Stimulated activated CD4-positive, alpha-beta T cell treated with anti-CD3 and anti-CD28 coated beads, Interleukin-1b, Interleukin-23, amount 100 ng/mL, for 24 hours (primary cell): ENCODE results near the gene ROR1.
"Not testable (repeated sequence)": the region's sequence is repeated elsewhere in the genome, so short reads cannot be mapped to it uniquely, and the experiment has no call there.

Experiments
- DNase-seq, 4 experiments: peaks; one replicate each; pipeline ENCODE4 v3.0.0-alpha.2; 2020; ENCODE audit warnings: low read depth in 4 of 4, low spot score in 1 of 4

The ROR1 gene

DNA sequence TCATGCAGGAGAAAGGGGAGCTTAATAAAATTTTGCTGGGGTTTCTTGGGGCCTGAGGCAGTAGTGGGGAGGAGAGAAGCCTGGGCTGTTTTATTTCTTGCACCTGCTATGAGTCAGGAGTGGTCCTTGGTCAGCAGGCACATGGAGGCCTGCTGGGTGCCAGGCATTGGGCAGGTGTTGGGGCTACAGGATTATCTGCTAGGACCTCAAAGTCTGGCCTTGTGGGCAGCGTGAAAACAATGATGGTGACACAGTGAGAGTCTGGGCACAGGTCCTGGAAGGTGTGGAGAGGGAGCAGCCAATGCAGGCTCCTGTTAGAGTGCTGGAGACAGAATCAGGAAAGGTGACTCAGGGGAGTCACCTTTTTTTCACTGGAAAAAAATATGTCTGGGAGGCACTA, 17.2 kb downstream of the ROR1 start:
- DNase-seq = no peak

DNA sequence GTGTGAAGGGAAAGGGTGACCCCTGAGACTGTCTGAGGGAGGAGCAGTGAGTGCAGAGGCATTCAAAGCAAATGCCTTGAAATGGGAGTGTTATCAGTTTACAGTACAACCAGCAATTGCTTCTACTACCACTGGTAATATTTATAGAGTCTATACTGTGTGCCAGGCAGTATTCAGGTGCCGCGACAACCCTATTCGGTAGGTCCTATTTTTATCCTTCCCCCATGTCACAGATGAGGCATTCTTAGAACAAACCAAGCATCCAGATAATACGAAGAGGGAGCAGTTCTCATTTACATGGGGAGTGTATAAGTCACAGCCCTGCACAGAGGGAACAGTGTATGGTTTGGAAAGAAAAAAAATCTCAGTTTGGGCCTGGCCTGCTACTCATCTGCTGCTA, 18.3 kb downstream of the ROR1 start:
- no peak for DNase-seq

DNA sequence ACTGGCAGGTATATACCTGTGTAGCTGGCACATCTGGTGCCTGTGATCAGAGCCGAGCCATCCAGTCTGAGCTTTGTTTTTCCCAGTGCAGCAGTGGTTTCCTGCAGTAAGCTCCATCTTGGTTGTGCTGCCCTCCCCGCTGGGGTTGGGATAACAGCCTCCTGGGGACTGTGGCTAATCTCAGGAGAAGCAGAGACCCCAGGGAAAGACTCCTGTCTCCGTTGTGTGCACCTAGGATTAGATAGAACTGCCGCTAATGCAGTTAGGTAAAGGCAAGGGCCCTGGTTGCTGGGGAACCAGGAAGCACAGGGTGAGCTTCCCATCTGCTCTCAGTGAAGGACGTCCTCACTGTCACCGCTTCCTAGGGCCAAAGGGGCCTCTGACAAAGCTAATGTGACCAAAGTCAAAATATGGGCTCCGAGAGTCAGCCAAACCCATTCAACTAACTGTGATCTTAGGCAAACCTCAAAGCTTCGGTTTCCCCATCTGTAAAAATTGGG, 20.0 kb downstream of the ROR1 start:
- DNase-seq = no peak

DNA sequence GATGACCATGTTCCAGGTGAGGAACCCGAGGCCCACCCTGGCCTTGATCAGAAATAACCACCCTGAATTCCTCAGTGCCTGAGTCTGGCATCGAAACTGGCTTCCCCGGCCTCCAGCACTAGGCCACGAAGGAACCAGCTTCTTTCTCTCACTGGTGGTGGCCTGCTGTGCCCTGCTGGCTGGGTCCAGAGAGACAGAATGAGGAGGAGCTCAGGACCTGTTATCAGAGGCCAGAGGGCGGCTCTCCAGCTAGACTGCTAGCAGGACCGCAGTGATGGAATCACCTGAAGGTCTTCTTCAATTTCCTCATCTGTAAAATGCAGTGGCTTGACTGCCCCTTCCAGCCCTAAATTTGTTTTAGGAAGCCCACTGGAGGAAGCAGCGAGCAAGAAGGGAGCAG, 20.5 kb downstream of the ROR1 start:
- DNase-seq = no peak

DNA sequence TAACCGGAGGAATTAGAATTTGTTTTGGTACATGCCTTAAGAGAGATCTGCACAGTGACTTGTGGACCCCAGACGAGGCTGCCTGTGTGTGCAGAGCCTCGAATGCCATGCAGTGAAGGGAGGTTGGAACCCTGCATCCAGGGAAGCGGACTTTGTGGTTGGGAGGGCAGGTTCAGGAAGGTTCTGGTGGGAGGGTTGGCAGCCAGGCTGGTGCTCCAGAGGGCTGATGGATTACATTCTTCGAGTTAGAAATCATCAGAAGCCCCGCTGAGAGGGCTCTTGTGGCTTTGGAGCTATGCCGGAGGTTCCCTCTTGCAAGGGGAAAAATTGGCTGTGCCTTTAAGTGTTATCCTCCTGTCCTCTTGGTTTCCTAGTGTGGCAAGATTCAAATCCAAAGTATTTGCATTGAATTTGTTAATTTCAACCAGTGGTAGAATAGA, 21.1 kb downstream of the ROR1 start:
- DNase-seq = no peak

DNA sequence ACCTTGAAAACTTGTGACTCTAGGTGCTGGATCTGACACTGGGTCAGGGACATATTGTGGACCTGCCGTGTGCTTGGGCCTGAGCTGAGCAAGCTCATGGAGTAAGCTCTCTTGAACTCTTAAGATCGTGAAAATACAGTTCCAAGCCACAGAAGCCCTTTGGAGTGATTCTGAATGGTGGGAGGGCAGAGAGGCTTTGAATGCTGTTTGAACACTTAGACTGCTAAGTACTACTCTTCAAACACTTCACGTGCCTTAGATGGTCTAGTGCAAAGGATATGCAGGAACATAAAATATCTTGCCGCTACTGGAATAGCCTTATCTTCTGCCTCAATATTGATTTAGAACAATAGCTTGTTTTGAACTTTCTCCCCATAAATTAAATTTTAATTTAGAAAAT, 21.6 kb downstream of the ROR1 start:
- DNase-seq = no peak

DNA sequence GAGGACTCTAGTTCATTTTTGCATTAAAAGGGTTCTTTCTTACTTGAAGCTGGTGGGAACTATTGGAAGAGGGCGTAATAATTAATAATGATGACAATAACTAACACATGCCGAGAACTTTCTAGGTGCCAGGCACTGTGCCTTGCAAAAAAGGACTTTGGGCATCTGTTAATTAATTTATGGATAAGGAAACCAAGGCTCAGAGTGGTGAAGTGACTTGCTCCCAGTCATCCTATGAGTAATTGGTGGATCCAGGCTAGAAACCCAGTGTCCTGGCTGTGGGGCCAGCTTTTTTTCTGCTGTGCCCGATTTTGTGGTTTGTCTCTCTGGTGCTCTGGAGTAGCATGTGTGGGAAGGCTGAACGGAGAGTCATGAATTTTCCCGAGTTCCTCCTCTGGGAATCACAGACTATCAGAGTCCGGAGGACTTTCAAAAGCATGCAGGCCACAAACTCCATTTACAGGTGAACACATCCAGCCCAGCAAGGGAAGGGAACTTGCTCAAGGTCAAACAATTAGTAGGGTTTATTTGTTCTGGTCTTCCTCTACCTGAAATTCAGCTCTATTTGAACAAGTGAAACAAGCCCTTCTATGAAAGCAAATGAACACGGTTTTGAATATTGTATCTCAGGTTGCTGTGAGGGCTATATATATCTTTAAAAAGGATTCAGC, 23.4 kb downstream of the ROR1 start:
- DNase-seq = no peak

DNA sequence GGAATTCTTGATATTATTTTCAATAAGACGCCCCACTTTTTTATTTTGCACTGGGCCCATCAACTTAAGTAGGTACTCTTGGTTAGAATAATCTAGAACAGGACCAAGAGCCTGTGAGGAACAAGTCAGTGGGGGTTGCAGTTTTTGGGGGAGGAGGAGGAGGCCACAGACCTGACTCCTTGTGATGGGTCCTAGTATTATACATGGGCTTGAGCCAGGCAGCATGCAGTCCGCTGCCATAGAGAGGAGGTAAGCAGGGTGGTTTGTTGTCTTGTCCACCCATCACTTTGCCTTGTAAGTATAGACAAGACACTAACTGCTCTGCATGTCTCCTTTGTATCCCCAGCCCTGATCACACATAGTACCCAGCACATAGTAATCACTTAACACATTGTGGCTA, 24.5 kb downstream of the ROR1 start:
- no peak for DNase-seq

DNA sequence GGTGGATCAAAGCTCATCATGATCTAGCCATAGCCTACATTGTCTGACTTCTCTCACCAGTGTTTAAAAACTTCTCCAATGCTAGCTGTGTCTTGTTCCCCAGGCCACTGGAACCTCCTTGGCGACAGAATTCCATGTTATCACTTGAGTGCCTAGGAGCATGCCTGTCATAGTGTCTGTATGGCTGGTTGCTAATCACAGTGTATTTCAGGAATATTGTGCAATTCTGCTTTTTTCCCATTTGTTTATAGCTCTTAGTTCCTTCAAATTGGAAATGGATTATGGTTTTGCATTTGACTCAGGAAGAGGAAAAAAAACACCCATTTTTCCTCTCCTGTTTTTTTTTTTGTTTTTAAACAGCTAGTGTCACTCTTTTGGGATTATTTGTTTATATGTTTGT, 25.5 kb downstream of the ROR1 start:
- no peak for DNase-seq

DNA sequence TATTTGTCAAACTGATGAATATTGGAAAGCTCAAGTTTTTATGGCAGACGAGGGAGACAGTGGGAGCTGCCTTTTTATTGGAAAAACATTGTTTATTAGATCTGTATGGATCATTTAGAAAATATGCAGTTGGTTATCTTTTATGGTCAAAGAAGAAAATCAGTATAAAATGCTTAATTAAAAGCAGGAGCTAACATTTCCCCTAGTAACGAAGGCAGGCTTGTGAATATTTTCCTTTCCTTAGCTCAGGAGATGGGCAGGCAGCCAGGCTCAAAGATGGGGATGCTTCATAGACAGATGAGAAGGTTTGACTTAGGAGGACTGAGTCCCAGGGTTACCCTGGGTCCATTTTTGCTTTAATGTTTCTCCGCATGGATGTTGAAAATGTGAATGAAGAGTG, 26.0 kb downstream of the ROR1 start:
- no peak for DNase-seq

DNA sequence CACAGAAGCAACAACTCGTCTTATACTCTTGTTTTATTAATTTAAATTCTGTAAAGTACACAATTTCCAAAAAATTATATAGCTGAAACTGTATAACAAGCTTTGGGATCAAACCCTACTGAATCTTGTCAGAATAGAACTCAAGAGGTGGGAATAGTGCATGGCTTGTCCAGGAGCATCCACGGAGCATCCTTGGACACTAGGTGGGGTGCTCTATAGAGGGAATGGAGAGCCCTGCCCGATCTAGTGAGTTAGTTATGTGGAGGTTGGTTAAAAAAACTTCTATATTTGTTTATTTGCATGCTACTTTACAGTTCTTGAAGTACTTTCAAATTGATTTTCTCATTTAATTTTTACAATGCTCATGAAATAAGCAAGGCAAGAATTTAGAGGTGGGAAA, 28.3 kb downstream of the ROR1 start:
- no peak for DNase-seq

DNA sequence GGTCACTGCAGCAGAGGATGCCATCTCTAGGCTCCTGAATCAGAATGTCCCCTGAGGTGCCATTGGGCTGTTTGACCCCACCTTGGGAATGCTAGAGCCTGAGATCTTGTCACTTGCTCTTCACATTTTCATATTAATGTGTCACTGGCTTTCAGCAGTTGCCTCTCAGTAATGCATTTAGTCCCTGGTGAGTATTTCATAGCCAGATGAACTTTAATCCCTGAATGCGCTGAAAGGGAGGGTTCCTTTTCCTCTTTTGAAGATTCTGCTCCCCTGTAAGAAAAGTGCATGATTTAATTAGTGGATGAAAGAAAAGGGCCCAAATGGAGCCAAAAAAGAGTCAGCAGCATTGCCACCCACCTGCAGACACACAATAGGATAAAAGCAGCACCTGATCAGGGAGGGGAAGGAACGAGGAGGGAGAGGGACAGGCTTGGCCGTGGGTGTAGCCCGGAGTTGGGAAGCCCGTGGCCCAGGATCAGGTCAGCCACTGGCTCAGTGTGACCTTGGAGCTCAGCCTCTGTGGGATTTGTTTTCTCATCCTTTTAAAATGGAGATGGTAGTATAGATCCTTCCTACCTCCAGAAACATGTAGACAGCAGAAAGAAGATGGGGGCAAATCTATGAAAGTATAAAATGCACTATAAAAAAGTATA, 31.1 kb downstream of the ROR1 start:
- no peak for DNase-seq

DNA sequence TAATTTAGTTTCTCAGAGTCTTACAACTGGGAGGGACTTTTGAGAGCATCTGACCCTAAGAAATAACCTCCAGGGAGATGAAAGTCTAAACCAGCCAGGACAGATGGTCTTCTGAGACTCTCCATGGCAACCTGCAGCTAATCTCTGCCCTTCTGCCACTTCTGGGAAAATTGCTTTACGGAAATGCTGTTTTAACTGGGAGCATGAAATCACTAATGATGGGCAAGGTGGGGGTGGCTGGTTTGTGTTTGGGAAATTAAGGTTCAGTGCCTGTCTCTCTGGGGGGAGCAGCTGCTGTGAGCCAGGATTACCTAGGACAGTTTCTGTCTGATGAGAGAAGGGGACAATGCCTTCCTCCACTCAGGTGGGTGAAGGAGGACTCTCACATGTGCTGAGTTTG, 33.2 kb downstream of the ROR1 start:
- no peak for DNase-seq

DNA sequence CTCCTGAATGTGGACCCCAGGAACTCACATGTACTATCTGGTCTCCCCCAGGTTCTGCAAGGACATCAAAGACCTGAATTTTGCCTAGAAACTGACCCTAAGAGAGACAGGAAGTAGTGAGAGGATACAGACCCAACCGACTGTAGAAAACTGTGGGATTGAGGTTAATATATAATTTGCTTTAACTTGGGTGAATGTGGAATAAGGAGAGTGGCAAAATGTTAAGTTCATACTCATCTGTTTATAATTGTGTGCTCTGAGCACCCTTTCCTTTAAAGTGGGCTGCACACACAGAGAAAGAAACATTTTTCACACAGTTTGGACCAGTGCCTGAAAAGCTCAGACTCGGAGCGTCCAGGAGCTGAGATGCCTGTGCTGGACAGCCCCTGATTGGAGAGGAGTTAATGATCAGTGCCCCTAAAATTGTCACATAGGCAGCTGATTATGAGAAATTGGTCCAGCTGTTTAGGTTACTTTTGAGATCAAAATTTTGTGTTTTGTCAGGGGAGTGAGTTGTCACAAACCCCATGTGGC, 37.2 kb downstream of the ROR1 start:
- DNase-seq = no peak

DNA sequence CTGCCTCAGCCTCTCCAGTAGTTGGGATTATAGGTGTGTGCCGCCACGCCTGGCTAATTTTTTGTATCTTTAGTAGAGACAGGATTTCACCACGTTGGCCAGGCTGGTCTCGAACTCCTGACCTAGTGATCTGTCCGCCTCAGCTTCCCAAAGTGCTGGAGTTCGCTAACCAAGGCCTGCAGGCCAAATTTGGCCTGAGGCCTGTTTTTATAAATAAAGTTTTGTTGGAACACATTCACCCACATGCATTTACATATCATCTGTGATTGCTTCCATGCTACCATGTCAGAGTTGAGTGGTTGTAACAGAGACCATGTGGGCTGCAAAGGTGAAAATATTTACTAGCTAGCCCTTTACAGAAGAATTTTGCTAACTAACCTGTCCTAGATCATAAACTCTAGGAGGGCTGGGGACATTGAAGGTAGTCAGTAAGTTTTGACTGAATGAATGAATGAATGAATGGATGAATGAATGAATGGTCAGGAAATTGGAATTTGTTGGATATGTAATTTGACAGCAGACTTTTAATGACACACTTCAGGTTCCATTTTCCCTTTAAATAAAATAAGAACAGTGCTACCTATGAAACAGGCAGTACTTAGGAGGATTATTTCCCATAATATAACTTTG, 38.4 kb downstream of the ROR1 start:
- DNase-seq = no peak

DNA sequence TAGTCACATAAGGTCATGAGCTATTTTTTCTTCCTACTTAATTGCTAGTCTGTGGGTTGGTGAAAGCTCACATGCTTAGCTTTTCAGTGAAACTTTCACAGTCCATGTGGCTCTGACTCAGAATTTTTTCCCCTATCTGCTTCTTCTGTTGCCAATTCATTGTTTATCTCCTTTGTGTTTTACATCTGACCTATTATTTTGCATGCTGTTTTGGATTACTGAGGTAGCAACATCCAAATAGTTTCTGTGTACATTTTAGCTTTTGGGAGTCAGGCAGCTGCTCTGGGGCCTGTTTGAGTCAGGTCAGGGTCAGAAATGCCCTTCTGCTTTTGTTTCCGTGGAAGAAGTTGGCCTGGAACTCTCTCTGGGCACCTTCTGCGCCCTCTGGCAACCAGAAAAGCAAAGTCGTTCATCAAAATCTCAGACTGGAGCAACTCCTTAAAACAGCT, 40.0 kb downstream of the ROR1 start:
- no peak for DNase-seq

DNA sequence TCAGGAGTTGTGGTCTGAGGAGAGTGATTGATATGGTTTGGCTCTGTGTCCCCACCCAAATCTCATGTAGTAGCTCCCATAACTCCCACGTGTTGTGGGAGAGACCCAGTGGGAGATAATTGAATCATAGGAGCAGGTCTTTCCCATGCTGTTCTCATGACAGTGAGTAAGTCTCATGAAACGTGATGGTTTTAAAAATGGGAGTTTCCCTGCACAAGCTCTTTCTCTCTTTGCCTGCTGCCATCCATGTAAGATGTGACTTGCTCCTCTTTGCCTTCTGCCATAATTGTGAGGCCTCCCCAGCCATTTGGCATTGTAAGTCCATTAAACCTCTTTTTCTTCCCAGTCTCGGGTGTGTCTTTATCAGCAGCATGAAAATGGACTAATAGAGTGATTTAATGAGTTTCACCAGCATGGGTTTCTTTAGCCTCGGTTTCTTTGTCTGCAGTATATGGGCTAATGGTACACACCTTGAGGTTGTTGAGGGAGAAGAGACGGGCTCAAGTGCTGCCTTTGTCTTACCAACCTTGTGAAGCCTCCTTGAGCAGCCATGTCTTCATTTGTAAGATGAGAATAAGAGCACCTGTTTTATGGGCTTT, 42.5 kb downstream of the ROR1 start:
- not testable (repeated sequence) for DNase-seq

DNA sequence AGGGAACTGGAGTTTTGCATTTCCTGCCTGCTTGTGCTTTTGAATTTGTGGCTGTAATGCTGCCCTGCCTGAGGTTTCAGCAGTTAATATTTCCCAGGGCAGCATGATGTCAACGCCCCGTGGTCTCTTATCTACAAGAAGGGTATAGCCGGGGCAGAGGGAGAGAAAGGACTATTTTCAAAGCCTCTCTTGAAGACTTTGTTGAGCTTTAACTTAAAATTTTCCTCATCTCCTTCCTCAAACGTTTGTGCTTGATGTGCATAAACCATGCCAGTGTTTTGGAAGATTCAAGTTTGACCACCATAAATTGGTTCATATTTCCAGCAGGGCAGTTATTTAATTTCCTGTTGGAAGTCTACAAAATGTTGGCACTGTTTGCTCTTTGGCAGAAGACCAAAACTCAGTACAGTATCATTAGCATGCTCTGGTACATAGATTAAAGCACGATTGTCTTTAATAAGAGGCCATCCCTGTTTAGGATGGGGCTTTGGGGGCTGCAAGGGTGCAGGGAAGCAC, 43.4 kb downstream of the ROR1 start:
- DNase-seq = no peak

DNA sequence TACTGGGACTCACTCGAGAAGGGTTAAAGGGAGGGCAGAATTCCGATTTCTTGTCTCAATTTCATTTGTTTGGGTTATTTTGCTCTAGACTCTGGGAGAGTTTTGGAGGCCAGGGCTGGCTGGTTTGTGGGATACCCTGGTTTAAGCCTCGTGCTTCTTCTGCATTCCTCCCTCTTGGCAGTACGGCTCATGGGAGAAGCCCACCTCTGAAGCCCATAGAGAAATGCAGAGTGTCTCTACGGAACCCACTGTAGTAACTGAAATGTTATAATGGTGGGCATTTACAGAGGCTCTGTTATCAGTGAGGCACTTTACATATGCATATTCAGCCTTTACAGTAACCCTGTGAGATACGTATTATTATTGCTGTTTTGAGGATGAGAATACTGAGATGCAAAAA, 43.9 kb downstream of the ROR1 start:
- DNase-seq = no peak

DNA sequence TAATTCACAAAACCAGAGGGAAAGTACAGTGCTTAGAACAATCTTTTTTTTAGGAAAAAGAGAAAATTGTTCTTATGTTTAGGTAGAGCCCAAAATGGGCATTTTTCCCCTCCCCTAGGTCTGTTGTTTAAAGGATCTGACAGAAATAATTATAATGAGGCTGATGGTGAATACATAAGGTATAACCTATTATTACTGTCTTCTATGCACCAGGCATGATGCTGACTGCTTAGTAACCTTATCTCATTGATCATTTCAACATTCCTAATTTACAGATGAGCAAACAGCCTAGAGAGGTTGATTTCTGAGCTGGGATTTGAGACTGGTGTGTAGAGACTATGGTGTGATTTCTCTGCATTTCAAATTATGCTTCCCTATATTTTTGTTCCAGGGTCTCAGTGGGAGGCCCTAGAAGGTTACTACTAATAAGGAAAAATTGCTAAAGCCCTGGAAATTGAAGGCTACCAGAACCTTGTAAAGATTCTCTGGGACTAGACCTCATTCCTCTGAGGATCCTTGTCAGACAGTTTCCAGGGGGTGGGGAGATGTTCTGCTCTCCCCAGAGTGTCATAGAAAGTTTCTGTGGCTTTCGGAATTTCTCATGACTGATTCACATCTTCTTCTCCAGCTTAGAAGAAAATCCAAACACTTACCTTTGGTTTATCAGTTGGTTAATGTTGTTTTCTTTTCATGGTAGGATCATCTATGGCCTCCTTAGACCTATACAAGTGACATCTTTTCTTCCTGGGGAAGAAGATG, 44.9 kb downstream of the ROR1 start:
- DNase-seq = no peak

DNA sequence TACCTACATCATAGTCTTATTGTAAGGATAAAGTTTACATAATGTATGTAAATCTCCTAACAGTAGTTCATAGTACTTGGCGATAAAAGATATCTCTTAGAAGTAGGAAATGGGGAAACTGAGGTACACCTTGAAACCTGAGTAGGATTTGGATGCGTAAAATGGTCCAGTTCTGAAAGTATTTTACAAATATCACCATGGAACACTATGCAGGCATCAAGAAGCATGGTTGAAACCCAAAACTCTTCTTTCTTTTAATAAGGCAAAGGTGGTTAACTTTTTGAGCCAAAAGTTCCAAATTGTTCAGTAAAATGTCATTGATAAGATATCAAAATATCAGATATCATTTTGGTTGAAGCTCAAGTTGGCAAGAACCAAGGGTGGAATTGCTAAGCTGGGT, 46.0 kb downstream of the ROR1 start:
- no peak for DNase-seq
